Bronchial epithelial cell (primary cell): Measurements from ENCODE around the gene CCSER1. TPM values are rescaled to one million over a fixed set of nuclear protein-coding genes. Genes with fewer than 3 reads are reported as not detected.
A peak's percentile ranks its signal among the peaks of the same experiment; 100 is the strongest.
"Not testable (repeated sequence)": the region's sequence is repeated elsewhere in the genome, so short reads cannot be mapped to it uniquely, and the experiment has no call there.

Experiments used
- DNase-seq: peaks from one replicate; pipeline ENCODE4 v3.0.0-alpha.2; 2010; ENCODE audit warnings: low read depth
- FAIRE-seq: peaks from 2 replicates; lab custom pipeline; 2011; peaks lifted over from hg19 to GRCh38; lab: Jason Lieb, UNC
- H3K27me3 ChIP-seq: 2 replicates; pipeline ENCODE4 v1.5.1; 2011; ENCODE audit warnings: low read length; ENCODE audit not compliant: control insufficient read depth, insufficient read depth
- H3K36me3 ChIP-seq: 2 replicates; pipeline ENCODE4 v1.5.1; 2011; ENCODE audit warnings: low read length; ENCODE audit not compliant: control insufficient read depth, insufficient read depth
- H3K4me3 ChIP-seq: 2 replicates; pipeline ENCODE4 v1.5.1; 2011; ENCODE audit warnings: mild to moderate bottlenecking, low read depth, low read length, control low read depth
- CTCF ChIP-seq: IDR thresholded peaks from 2 replicates; pipeline ENCODE4 v1.5.1; 2011; ENCODE audit warnings: mild to moderate bottlenecking, moderate library complexity, low read length, control low read depth, inconsistent platforms; ENCODE audit not compliant: insufficient read depth, severe bottlenecking
- total RNA-seq: library from RNA; depleted of rRNA; stranded (reverse); fragments of >200 nt; gene quantifications from 2 replicates; pipeline ENCODE4 v1.2.1, GENCODE V29; 2014

Gene CCSER1
- total RNA-seq, 1 donor from 2014 or later, result 6.6 TPM

GRCh38 chr4:90393215-90393614 is 266.0 kb downstream of the CCSER1 start:
- FAIRE-seq (no peak), DNase-seq (no peak)

GRCh38 chr4:90403781-90404180 is 276.6 kb downstream of the CCSER1 start:
- FAIRE-seq (no peak), DNase-seq (no peak)
- Histone ChIP-seq H3K36me3 (no peaks in the 10 kb centered on the region), H3K4me3 (no peak overlapping the region), H3K27me3 (no peaks in the 10 kb centered on the region)
- TF ChIP-seq CTCF, result no peak

More at GRCh38 chr4:90393215-90393614, 266.0 kb downstream of the CCSER1 start:
- H3K36me3 ChIP-seq, result no peaks in the 10 kb centered on the region
- no peak overlapping the region for H3K4me3 ChIP-seq
- no peak for TF ChIP-seq CTCF
- H3K27me3 ChIP-seq, result no peaks in the 10 kb centered on the region

GRCh38 chr4:90407897-90408296 is 280.7 kb downstream of the CCSER1 start:
- FAIRE-seq, H3K36me3 ChIP-seq, H3K27me3 ChIP-seq, DNase-seq, H3K4me3 ChIP-seq: not testable (repeated sequence)

- H3K4me3 ChIP-seq, H3K36me3 ChIP-seq, FAIRE-seq, H3K27me3 ChIP-seq, DNase-seq: not testable (repeated sequence)
Measured at GRCh38 chr4:90412786-90413185, 285.6 kb downstream of the CCSER1 start.

GRCh38 chr4:90415116-90415515 is 287.9 kb downstream of the CCSER1 start:
- H3K27me3 ChIP-seq, result no peaks in the 10 kb centered on the region
- no peak for FAIRE-seq

GRCh38 chr4:90419124-90419711 is 292.0 kb downstream of the CCSER1 start:
- FAIRE-seq, result no peak
- no peaks in the 10 kb centered on the region for H3K36me3 ChIP-seq
- no peak overlapping the region for H3K4me3 ChIP-seq
- H3K27me3 ChIP-seq, result no peaks in the 10 kb centered on the region
- peak; percentile 45 for TF ChIP-seq CTCF
- DNase-seq, result peak; percentile 64

More at GRCh38 chr4:90415116-90415515, 287.9 kb downstream of the CCSER1 start:
- Histone ChIP-seq H3K4me3 (no peak overlapping the region), H3K36me3 (no peaks in the 10 kb centered on the region)
- DNase-seq, result no peak
- TF ChIP-seq CTCF, result no peak

GRCh38 chr4:90421161-90421560 is 294.0 kb downstream of the CCSER1 start:
- H3K4me3 ChIP-seq, result no peak overlapping the region
- DNase-seq (no peak), FAIRE-seq (no peak)
- TF ChIP-seq CTCF, result no peak
- H3K27me3 ChIP-seq, result no peaks in the 10 kb centered on the region
- H3K36me3 ChIP-seq, result no peaks in the 10 kb centered on the region
